HepG2 (cell line): Measurements from ENCODE around the gene SPAG7. TPM values are rescaled to one million over a fixed set of nuclear protein-coding genes. Genes with fewer than 3 reads are reported as not detected.

Experiments
- ELF1 ChIP-seq: sonication (generic); formaldehyde crosslinking; IDR thresholded peaks from 2 replicates; pipeline ENCODE4 v1.4.0; 2020; ENCODE audit warnings: missing genetic modification reagents
- HNRNPH1 ChIP-seq: fragments of 200-400 bp; formaldehyde crosslinking; optimal IDR thresholded peaks from 2 replicates; pipeline ENCODE3; 2017; ENCODE audit warnings: mild to moderate bottlenecking, low read depth, low read length
- HNRNPL ChIP-seq: fragments of 200-400 bp; formaldehyde crosslinking; IDR thresholded peaks from 2 replicates; pipeline ENCODE4 v1.6.1; 2017; ENCODE audit warnings: mild to moderate bottlenecking, low read depth, low read length
- JUND ChIP-seq: sonication (generic); formaldehyde crosslinking; IDR thresholded peaks from 2 replicates; pipeline ENCODE4 v1.8.0; 2022; ENCODE audit warnings: mild to moderate bottlenecking, missing genetic modification reagents
- KMT2B ChIP-seq: IDR thresholded peaks from 2 replicates; pipeline ENCODE4 v1.6.1; 2016; ENCODE audit warnings: missing genetic modification reagents, missing compliant biosample characterization
- RBM39 ChIP-seq: fragments of 200-400 bp; formaldehyde crosslinking; IDR thresholded peaks from one replicate; pipeline ENCODE4 v1.6.1; 2018; ENCODE audit warnings: antibody characterized with exemption, mild to moderate bottlenecking, low read depth, low read length; ENCODE audit not compliant: poor library complexity, severe bottlenecking
- RFXAP ChIP-seq: sonication (generic); formaldehyde crosslinking; IDR thresholded peaks from 2 replicates; pipeline ENCODE4 v1.4.0; 2020; ENCODE audit warnings: missing genetic modification reagents, borderline replicate concordance
- STAG1 ChIP-seq: sonication (generic); formaldehyde crosslinking; IDR thresholded peaks from 2 replicates; pipeline ENCODE4 v1.4.0; 2020; ENCODE audit warnings: missing genetic modification reagents
- TBL1XR1 ChIP-seq: fragments of 150-350 bp; IDR thresholded peaks from 2 replicates; pipeline ENCODE4 v1.6.1; 2014; ENCODE audit warnings: borderline replicate concordance, low read length; ENCODE audit not compliant: partially characterized antibody
- TOPORS ChIP-seq: sonication (generic); formaldehyde crosslinking; IDR thresholded peaks from 2 replicates; pipeline ENCODE4 v1.8.0; 2023; ENCODE audit warnings: mild to moderate bottlenecking, missing genetic modification reagents
- XBP1 ChIP-seq: sonication (generic); formaldehyde crosslinking; IDR thresholded peaks from 2 replicates; pipeline ENCODE4 v1.5.0; 2020; ENCODE audit warnings: missing genetic modification reagents
- ZFYVE20 ChIP-seq: sonication (generic); formaldehyde crosslinking; IDR thresholded peaks from 2 replicates; pipeline ENCODE4 v1.8.0; 2023; ENCODE audit warnings: low read depth, mild to moderate bottlenecking, moderate library complexity, missing genetic modification reagents, borderline replicate concordance
- ZNF235 ChIP-seq: sonication (generic); formaldehyde crosslinking; IDR thresholded peaks from 2 replicates; pipeline ENCODE4 v1.8.1; 2023; ENCODE audit warnings: mild to moderate bottlenecking, missing genetic modification reagents, borderline replicate concordance
- ZNF34 ChIP-seq: sonication (generic); formaldehyde crosslinking; IDR thresholded peaks from 2 replicates; pipeline ENCODE4 v1.4.0; 2020; ENCODE audit warnings: mild to moderate bottlenecking, missing genetic modification reagents, borderline replicate concordance
- ZNF484 ChIP-seq: sonication (generic); formaldehyde crosslinking; IDR thresholded peaks from 2 replicates; pipeline ENCODE4 v1.5.1; 2020; ENCODE audit warnings: mild to moderate bottlenecking, low read depth, missing genetic modification reagents, borderline replicate concordance
- ZNF724P ChIP-seq: sonication (generic); formaldehyde crosslinking; IDR thresholded peaks from 2 replicates; pipeline ENCODE4 v1.8.0; 2022; ENCODE audit warnings: missing genetic modification reagents, borderline replicate concordance
- polyA plus RNA-seq, 8 experiments: library from polyadenylated mRNA; depleted of rRNA in 3 of 8; stranded (reverse) in 7 of 8; unstranded in 1 of 8; fragments of >200 nt; fragmentation: Illumina TruSeq in 4 of 8; extraction: Trizol in 4 of 8; gene quantifications; 2 replicates each; pipeline versions ENCODE4 v1.2.1 to v1.2.3, GENCODE V29; 2011 to 2016; ENCODE audit warnings: low read depth in 4 of 8, missing spikeins in 1 of 8, mixed read lengths in 1 of 8; ENCODE audit not compliant: insufficient read depth in 1 of 8
- total RNA-seq, 5 experiments: library from RNA; depleted of rRNA; stranded (reverse); fragments of >200 nt; fragmentation: Illumina TruSeq; extraction: Trizol; gene quantifications; 2 replicates each; pipeline ENCODE4 v1.2.3, GENCODE V29; 2016; ENCODE audit warnings: low read depth in 1 of 5
- TF ChIP-seq, protein P1 (sequence below): sonication (generic); formaldehyde crosslinking; IDR thresholded peaks from 2 replicates; pipeline ENCODE4 v1.4.0; 2020; ENCODE audit warnings: missing genetic modification reagents
- TF ChIP-seq, protein P2 (sequence below): sonication (generic); formaldehyde crosslinking; IDR thresholded peaks from 2 replicates; pipeline ENCODE4 v1.8.0; 2022; ENCODE audit warnings: mild to moderate bottlenecking, missing genetic modification reagents, moderate library complexity
- TF ChIP-seq, protein P3 (sequence below): sonication (generic); formaldehyde crosslinking; IDR thresholded peaks from 2 replicates; pipeline ENCODE4 v1.9.0; 2021; ENCODE audit warnings: missing genetic modification reagents, mild to moderate bottlenecking, borderline replicate concordance

Gene SPAG7
- total and polyA plus RNA-seq, 2 of the 13 experiments (the other 11 are each of a cell fraction or from before 2014, with no cell fraction given): 51.0 to 59.0 TPM

DNA sequence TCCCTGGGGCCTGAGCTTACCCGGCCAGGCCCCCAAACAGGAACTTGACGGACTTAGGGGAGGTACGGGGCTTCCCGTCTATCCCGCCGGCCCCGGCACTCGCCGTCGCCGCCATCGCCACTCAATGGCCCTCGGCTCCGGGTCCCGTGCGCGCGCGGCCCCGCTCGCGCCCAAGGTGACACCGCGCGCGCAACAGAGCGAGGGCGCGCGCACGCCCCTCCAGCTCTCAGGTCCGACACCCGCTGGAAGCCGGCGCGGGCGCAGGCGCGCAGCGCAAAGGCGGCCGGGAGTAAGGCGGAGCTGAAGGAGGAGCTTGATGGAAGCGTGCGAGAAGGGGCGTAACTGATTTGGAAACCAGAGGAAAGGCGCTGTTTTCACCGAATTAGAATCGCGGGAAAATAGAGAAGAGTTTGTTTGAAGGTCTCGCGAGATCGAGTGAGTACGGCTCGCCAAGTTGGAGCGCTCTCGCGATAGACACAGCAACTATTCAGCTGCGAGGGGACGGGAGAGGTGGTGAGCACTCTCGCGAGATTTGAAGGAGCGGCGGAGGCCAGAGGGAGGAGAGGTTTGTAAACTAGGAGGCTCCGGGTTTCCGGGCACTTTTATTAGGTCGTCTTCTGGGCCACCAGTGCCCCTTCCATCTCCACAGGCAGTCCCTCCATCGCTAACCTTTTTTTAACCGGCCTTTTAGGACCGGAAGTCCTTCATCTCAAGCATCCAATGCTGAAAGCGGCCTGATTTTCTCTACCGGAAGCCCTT, 27.6 kb downstream of the SPAG7 start, which contains the start of the genes RNF167 and SLC25A11 (continued):
- TF ChIP-seq STAG1 (no peak), HNRNPH1 (no peak), ZNF484 (CRISPR knock-in tag) (no peak), RFXAP (CRISPR knock-in tag) (peak; percentile 64; the same call in 1 of the 2 replicates), ZNF724P (CRISPR knock-in tag) (no peak), ZFYVE20 (CRISPR knock-in tag) (no peak), ZNF34 (no peak), KMT2B (CRISPR knock-in tag) (0 out of 2 replicates have a peak, but pooled peaks have one; percentile 30), JUND (CRISPR knock-in tag) (no peak), ELF1 (CRISPR knock-in tag) (no peak; the same call in none of the 2 replicates), XBP1 (no peak), ZNF235 (CRISPR knock-in tag) (no peak; the same call in 1 of the 2 replicates), RBM39 (peak; percentile 25), HNRNPL (no peak), TOPORS (CRISPR knock-in tag) (0 out of 2 replicates have a peak, but pooled peaks have one; percentile 11), TBL1XR1 (peak; percentile 10)
- TF ChIP-seq, protein P1, sequence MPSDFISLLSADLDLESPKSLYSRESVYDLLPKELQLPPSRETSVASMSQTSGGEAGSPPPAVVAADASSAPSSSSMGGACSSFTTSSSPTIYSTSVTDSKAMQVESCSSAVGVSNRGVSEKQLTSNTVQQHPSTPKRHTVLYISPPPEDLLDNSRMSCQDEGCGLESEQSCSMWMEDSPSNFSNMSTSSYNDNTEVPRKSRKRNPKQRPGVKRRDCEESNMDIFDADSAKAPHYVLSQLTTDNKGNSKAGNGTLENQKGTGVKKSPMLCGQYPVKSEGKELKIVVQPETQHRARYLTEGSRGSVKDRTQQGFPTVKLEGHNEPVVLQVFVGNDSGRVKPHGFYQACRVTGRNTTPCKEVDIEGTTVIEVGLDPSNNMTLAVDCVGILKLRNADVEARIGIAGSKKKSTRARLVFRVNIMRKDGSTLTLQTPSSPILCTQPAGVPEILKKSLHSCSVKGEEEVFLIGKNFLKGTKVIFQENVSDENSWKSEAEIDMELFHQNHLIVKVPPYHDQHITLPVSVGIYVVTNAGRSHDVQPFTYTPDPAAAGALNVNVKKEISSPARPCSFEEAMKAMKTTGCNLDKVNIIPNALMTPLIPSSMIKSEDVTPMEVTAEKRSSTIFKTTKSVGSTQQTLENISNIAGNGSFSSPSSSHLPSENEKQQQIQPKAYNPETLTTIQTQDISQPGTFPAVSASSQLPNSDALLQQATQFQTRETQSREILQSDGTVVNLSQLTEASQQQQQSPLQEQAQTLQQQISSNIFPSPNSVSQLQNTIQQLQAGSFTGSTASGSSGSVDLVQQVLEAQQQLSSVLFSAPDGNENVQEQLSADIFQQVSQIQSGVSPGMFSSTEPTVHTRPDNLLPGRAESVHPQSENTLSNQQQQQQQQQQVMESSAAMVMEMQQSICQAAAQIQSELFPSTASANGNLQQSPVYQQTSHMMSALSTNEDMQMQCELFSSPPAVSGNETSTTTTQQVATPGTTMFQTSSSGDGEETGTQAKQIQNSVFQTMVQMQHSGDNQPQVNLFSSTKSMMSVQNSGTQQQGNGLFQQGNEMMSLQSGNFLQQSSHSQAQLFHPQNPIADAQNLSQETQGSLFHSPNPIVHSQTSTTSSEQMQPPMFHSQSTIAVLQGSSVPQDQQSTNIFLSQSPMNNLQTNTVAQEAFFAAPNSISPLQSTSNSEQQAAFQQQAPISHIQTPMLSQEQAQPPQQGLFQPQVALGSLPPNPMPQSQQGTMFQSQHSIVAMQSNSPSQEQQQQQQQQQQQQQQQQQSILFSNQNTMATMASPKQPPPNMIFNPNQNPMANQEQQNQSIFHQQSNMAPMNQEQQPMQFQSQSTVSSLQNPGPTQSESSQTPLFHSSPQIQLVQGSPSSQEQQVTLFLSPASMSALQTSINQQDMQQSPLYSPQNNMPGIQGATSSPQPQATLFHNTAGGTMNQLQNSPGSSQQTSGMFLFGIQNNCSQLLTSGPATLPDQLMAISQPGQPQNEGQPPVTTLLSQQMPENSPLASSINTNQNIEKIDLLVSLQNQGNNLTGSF (CRISPR knock-in tag): no peak
- TF ChIP-seq, protein P2, sequence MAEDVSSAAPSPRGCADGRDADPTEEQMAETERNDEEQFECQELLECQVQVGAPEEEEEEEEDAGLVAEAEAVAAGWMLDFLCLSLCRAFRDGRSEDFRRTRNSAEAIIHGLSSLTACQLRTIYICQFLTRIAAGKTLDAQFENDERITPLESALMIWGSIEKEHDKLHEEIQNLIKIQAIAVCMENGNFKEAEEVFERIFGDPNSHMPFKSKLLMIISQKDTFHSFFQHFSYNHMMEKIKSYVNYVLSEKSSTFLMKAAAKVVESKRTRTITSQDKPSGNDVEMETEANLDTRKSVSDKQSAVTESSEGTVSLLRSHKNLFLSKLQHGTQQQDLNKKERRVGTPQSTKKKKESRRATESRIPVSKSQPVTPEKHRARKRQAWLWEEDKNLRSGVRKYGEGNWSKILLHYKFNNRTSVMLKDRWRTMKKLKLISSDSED (CRISPR knock-in tag): no peak
- TF ChIP-seq, protein P3, sequence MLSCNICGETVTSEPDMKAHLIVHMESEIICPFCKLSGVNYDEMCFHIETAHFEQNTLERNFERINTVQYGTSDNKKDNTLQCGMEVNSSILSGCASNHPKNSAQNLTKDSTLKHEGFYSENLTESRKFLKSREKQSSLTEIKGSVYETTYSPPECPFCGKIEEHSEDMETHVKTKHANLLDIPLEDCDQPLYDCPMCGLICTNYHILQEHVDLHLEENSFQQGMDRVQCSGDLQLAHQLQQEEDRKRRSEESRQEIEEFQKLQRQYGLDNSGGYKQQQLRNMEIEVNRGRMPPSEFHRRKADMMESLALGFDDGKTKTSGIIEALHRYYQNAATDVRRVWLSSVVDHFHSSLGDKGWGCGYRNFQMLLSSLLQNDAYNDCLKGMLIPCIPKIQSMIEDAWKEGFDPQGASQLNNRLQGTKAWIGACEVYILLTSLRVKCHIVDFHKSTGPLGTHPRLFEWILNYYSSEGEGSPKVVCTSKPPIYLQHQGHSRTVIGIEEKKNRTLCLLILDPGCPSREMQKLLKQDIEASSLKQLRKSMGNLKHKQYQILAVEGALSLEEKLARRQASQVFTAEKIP (CRISPR knock-in tag): no peak
